Measurements from ENCODE around the gene CR1L.

DNA sequence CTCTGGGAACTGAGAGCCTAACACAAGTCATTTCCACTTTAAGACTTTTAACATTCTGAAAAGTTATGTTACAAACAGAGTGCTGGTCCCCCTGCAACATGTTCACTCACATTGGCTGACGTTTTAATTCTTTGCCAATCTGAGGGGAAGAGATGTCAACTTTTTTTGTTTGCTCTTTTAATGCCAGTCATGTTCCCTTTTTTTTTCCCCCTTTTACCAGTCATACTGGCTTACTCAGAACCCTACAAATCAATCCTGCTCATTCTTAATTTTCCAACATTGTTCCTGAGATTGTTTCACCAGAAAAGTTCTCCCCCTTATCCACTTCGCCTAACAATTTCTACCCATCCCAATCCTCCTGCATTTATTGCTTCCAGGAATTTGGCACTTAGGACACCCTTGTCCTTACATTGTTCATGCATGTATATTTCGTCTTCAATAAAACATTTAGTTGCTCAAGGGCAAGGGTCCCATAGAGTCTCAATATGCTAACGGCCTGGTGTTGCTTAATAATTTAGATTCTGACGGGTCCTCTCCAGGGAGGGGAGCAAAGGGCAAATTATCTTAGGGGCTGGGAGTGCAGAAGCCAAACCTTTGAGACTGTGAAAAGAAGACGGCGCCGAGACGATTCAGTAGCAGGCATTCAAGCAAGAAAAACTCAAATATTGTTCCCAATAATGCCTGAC lies 624 bp upstream of the CR1L start:
- no peak for TF ChIP-seq EZH2 (IDR thresholded peaks at IDR 0.05; ENCODE audit: borderline replicate concordance)
- TF ChIP-seq CTCF (IDR thresholded peaks at IDR 0.05; ENCODE audit: poor library complexity), result no peak
- TF ChIP-seq EZH2phosphoT487 (IDR thresholded peaks at IDR 0.05; ENCODE audit: low read depth, severe bottlenecking, unreplicated experiment), result no peak
